Cerebellar cortex (tissue), 1 donor: ENCODE measurements around the gene USP7.
"Not testable (repeated sequence)": the region's sequence is repeated elsewhere in the genome, so short reads cannot be mapped to it uniquely, and the experiment has no call there.

Experiments
- DNase-seq: peaks from one replicate; pipeline ENCODE4 v3.0.0-alpha.2; 2015; ENCODE audit warnings: low spot score

Gene USP7

DNA sequence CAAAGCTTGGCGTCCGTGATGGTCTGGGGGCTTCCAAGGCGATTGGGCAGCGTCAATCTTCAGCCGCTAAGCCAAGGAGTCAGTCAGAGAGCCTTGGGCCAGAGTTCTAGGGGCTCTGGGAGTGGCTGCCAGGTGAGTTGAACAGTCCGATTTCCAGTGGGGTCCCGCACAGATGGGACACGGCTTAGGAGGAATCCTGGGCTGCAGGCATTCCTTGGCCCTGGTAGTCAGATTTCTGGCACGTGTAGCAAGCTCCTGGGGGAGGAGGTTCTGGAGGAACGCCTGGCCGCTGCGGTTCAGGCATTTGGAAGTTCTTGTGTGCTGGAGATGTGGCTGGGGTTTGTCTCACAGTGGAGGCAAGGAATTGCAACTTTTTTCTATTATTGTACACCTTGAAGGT is 120.4 kb downstream of the USP7 start:
- not testable (repeated sequence) for DNase-seq
